ENCODE measurements around the gene IRF2BPL. TPM values are rescaled to one million over a fixed set of nuclear protein-coding genes. Genes with fewer than 3 reads are reported as not detected.
A peak's percentile ranks its signal among the peaks of the same experiment; 100 is the strongest.

IRF2BPL gene
- total RNA-seq, 1 donor from 2014 or later, result 23.3 TPM

- H3K4me1 Mint-ChIP-seq (ENCODE audit: low read depth, unreplicated experiment), result peaks cover 5% of the 10 kb centered on the region
- DNase-seq, result no peak
- H3K27me3 Mint-ChIP-seq (ENCODE audit: unreplicated experiment), result peaks cover 14% of the 10 kb centered on the region
- TF ChIP-seq, protein P1, sequence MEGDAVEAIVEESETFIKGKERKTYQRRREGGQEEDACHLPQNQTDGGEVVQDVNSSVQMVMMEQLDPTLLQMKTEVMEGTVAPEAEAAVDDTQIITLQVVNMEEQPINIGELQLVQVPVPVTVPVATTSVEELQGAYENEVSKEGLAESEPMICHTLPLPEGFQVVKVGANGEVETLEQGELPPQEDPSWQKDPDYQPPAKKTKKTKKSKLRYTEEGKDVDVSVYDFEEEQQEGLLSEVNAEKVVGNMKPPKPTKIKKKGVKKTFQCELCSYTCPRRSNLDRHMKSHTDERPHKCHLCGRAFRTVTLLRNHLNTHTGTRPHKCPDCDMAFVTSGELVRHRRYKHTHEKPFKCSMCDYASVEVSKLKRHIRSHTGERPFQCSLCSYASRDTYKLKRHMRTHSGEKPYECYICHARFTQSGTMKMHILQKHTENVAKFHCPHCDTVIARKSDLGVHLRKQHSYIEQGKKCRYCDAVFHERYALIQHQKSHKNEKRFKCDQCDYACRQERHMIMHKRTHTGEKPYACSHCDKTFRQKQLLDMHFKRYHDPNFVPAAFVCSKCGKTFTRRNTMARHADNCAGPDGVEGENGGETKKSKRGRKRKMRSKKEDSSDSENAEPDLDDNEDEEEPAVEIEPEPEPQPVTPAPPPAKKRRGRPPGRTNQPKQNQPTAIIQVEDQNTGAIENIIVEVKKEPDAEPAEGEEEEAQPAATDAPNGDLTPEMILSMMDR (IDR thresholded peaks at IDR 0.05; ENCODE audit: partially characterized antibody, unreplicated experiment), result no peak
- no peaks in the 10 kb centered on the region for H3K36me3 Mint-ChIP-seq (ENCODE audit: unreplicated experiment)
- H3K27ac Mint-ChIP-seq (ENCODE audit: unreplicated experiment), result no peak overlapping the region
- no peak overlapping the region for H3K4me3 Mint-ChIP-seq (ENCODE audit: unreplicated experiment)
- H3K9me3 Mint-ChIP-seq (ENCODE audit: unreplicated experiment), result no peaks in the 10 kb centered on the region
Measured at GRCh38 chr14:77055306-77055705, 26.8 kb upstream of the IRF2BPL start.

DNA sequence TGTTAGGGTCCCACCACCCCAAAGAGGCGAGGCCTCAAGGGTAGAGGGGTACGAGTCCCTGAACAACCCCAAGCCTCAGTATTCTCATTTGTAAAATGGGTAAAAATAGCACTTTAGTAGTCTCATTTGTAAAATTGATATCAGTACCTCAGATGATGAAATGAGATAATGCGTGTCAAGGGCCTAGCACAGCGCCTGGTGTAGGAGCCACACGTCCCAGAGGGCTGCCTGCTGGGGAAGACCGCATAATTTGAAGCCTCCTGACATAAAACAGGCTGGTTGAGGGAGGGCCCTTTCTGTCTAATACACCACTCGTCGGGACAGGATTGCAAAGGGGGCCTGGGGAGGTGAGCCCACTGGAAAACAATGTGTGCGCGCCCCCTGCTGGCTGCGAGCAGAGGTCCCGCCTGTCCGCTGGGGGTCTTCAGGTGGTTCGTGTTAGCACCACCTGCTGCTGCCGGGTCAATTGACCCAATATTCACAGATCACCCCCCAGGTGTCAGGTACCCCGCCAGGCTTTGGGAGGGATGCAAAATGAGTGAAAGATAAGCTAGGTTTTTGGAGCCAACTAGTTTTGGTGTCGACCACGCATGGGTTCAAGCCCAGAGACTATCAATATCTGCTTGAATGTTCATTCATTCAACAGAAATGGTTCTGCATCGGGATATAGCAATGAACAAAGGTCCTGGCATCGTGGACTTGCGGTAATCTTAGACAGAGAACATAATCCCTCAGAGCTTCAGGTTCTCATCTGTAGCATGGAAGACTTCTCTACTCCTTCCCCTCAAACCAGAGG is 24.7 kb upstream of the IRF2BPL start:
- Mint-ChIP-seq H3K4me1 (ENCODE audit: low read depth, unreplicated experiment) (peaks cover 6% of the 10 kb centered on the region), H3K36me3 (ENCODE audit: unreplicated experiment) (no peaks in the 10 kb centered on the region), H3K27ac (ENCODE audit: unreplicated experiment) (no peak overlapping the region), H3K4me3 (ENCODE audit: unreplicated experiment) (no peak overlapping the region), H3K27me3 (ENCODE audit: unreplicated experiment) (peaks cover 11% of the 10 kb centered on the region), H3K9me3 (ENCODE audit: unreplicated experiment) (no peaks in the 10 kb centered on the region)
- TF ChIP-seq, protein P1 (IDR thresholded peaks at IDR 0.05; ENCODE audit: partially characterized antibody, unreplicated experiment), result peak; percentile 97
- peak; percentile 87 for DNase-seq

GRCh38 chr14:77052281-77053044 is 24.0 kb upstream of the IRF2BPL start:
- Mint-ChIP-seq H3K27me3 (ENCODE audit: unreplicated experiment) (peaks cover 11% of the 10 kb centered on the region), H3K4me3 (ENCODE audit: unreplicated experiment) (no peak overlapping the region), H3K9me3 (ENCODE audit: unreplicated experiment) (no peaks in the 10 kb centered on the region), H3K4me1 (ENCODE audit: low read depth, unreplicated experiment) (peaks cover 6% of the 10 kb centered on the region), H3K36me3 (ENCODE audit: unreplicated experiment) (no peaks in the 10 kb centered on the region), H3K27ac (ENCODE audit: unreplicated experiment) (no peak overlapping the region)
- DNase-seq, result no peak
- TF ChIP-seq, protein P1 (IDR thresholded peaks at IDR 0.05; ENCODE audit: partially characterized antibody, unreplicated experiment), result no peak

- no peak for DNase-seq
- peaks cover 9% of the 10 kb centered on the region for H3K27me3 Mint-ChIP-seq (ENCODE audit: unreplicated experiment)
Measured at GRCh38 chr14:77051116-77051515, 22.6 kb upstream of the IRF2BPL start.

More at GRCh38 chr14:77051116-77051515, 22.6 kb upstream of the IRF2BPL start:
- Mint-ChIP-seq H3K27ac (ENCODE audit: unreplicated experiment) (no peak overlapping the region), H3K4me3 (ENCODE audit: unreplicated experiment) (no peak overlapping the region), H3K4me1 (ENCODE audit: low read depth, unreplicated experiment) (peaks cover 6% of the 10 kb centered on the region), H3K36me3 (ENCODE audit: unreplicated experiment) (no peaks in the 10 kb centered on the region), H3K9me3 (ENCODE audit: unreplicated experiment) (no peaks in the 10 kb centered on the region)
- TF ChIP-seq, protein P1 (IDR thresholded peaks at IDR 0.05; ENCODE audit: partially characterized antibody, unreplicated experiment), result no peak
